Activated T-cell treated with anti-CD3 and anti-CD28 coated beads, Interleukin-2, amount 50 U/mL, for 72 hours (primary cell): ENCODE results near the gene SOBP. TPM values are rescaled to one million over a fixed set of nuclear protein-coding genes. Genes with fewer than 3 reads are reported as not detected.
"Not testable (repeated sequence)": the region's sequence is repeated elsewhere in the genome, so short reads cannot be mapped to it uniquely, and the experiment has no call there.

Source experiments
- ATAC-seq, 2 donors: fragments of 150-1000 bp; cut with Tn5 transposase; replicated peaks in 1 of 2; 2 replicates each; pipeline ENCODE4 v1.10.0; 2021; ENCODE audit warnings: moderate library complexity in 2 of 2, mild to moderate bottlenecking in 1 of 2
- DNase-seq, 2 donors: peaks; one replicate each; pipeline ENCODE4 v3.0.0; 2021 to 2022; ENCODE audit warnings: mixed read lengths in 1 of 2
- H3K27ac Mint-ChIP-seq: one replicate; pipeline ENCODE4 v1.8.0; 2022; ENCODE audit warnings: mild to moderate bottlenecking, moderate library complexity, mixed read lengths
- H3K27me3 Mint-ChIP-seq: one replicate; pipeline ENCODE4 v1.8.0; 2022; ENCODE audit warnings: low read depth, mixed read lengths
- H3K36me3 Mint-ChIP-seq, 2 donors: one replicate each; pipeline ENCODE4 v1.8.0; 2022; ENCODE audit warnings: mixed read lengths in 2 of 2, mild to moderate bottlenecking in 1 of 2; ENCODE audit not compliant: insufficient read depth in 2 of 2
- H3K4me1 Mint-ChIP-seq: one replicate; pipeline ENCODE4 v1.8.0; 2022; ENCODE audit warnings: low read depth, mixed read lengths
- H3K4me3 Mint-ChIP-seq, 2 donors: one replicate each; pipeline ENCODE4 v1.8.0; 2022; ENCODE audit warnings: mild to moderate bottlenecking in 2 of 2, mixed read lengths in 2 of 2, moderate library complexity in 2 of 2
- H3K9me3 Mint-ChIP-seq, 2 donors: one replicate each; pipeline ENCODE4 v1.8.0; 2022; ENCODE audit warnings: mixed read lengths in 2 of 2
- total RNA-seq, 2 donors: library from RNA; stranded (reverse); gene quantifications; one replicate each; pipeline ENCODE4 v1.2.3, GENCODE V29; 2022

The SOBP gene
- total RNA-seq, 2 donors from 2014 or later = 0.44 to 0.91 TPM

DNA sequence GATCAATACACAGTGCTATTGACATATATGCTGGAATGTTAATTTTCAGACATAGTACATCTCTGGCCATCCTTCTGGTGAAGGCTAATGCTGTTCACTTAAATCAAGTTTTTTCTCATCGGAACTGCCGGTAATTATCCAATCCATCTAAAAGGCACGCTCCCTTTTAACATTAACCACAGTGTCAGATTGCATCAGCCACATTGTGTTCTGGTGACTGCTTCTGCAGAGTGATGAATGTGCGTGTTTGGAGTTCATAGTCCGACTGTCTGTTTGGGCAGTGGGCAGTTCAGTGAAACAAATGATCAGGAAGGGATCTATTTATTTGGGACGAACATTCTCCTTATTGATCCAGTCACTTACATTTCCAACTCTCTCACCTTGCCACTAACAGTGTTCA is 49.5 kb downstream of the SOBP start:
- no peak for ATAC-seq
- H3K36me3 Mint-ChIP-seq = no peaks in the 10 kb centered on the region
- no peaks in the 10 kb centered on the region for H3K9me3 Mint-ChIP-seq
- DNase-seq = no peak
- no peak overlapping the region for H3K27ac Mint-ChIP-seq
- peaks cover 30% of the 10 kb centered on the region for H3K27me3 Mint-ChIP-seq
- H3K4me1 Mint-ChIP-seq = no peaks in the 10 kb centered on the region
- H3K4me3 Mint-ChIP-seq = no peak overlapping the region

DNA sequence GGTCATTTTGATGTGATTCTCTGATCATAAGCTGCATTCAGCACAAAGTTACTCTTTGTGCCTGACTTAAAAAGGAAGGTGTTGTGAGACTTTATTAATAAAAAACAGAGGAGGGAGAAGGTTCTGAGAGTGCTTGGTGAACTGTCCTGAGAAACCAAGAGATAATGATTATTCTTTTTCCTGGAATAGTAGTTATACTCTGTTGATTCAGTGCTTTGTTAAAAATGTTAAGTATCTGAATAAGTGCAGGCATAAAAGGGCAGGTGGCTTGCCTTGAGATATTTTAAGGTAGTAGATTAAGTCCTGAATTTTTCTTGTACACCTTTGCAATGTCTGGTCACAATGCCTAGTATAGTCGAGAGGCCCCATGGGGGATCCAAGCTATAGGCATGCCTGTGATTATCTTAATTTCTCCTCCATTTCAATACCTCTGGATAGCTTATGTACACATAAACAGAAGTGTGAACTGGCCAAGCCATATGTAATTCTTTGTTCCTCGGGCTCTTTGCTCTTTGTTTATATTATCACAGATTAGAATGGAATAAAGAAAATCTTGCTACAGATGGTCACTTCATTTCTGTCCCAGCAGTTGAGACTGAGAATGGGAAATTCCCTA is 50.0 kb downstream of the SOBP start:
- no peak for ATAC-seq
- no peak for DNase-seq
- H3K27ac Mint-ChIP-seq = no peak overlapping the region
- no peaks in the 10 kb centered on the region for H3K9me3 Mint-ChIP-seq
- H3K4me3 Mint-ChIP-seq = no peak overlapping the region
- H3K36me3 Mint-ChIP-seq = no peaks in the 10 kb centered on the region
- no peaks in the 10 kb centered on the region for H3K4me1 Mint-ChIP-seq
- H3K27me3 Mint-ChIP-seq = peaks cover 35% of the 10 kb centered on the region

- no peak for ATAC-seq
- no peak overlapping the region for H3K27ac Mint-ChIP-seq
- no peak overlapping the region for H3K4me3 Mint-ChIP-seq
- no peak for DNase-seq
- no peaks in the 10 kb centered on the region for H3K4me1 Mint-ChIP-seq
- peaks cover 36% of the 10 kb centered on the region for H3K27me3 Mint-ChIP-seq
- no peaks in the 10 kb centered on the region for H3K36me3 Mint-ChIP-seq
- no peaks in the 10 kb centered on the region for H3K9me3 Mint-ChIP-seq
Measured at GRCh38 chr6:107540465-107540857, 50.5 kb downstream of the SOBP start.

DNA sequence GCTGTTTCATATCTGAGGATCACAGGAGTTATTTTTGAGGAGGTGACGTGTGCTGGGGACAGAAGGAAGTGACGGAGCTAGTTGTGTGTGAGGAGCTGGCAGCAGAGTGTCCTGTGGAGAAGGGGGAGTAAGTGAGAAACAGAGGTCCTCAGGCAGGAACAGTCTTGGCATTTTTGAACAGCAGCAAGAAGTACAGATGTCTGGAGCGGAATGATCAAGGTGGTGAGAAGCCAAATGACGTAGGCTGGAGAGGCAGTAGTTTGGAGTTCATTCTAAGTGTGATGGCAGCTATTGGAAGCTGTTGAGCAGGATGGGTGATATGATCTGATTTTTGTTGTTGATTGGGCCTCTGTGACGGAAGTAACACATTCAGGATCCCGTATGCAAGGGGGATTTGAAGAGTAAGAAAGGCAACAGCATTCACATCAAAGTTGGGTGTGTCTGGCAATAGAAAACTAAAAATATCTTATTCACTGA is 52.3 kb downstream of the SOBP start:
- Mint-ChIP-seq H3K27me3 (peaks cover 36% of the 10 kb centered on the region), H3K9me3 (no peaks in the 10 kb centered on the region), H3K36me3 (no peaks in the 10 kb centered on the region), H3K27ac (no peak overlapping the region), H3K4me1 (no peaks in the 10 kb centered on the region), H3K4me3 (no peak overlapping the region)
- DNase-seq (no peak), ATAC-seq (no peak)

DNA sequence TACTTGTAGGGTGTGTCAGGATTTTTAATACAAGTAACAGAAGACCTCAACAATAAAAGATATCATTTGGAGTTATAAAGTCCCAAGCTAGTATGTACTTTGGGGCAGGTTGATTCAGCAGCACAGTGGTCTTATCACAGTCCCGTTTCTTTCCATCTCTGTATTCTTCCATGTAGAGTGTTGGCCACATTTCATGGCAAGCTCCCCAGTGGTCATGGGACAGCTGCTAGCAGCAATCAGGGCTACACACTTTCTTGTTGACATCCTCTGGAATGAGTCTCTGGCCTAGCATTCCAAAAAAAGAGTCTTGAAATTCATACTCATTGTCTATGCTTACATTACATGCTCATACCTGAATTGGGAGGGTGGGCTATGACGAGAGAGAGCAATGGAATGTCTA is 53.2 kb downstream of the SOBP start:
- Mint-ChIP-seq H3K4me1 (no peaks in the 10 kb centered on the region), H3K9me3 (no peaks in the 10 kb centered on the region), H3K27me3 (peaks cover 36% of the 10 kb centered on the region), H3K4me3 (no peak overlapping the region), H3K36me3 (no peaks in the 10 kb centered on the region), H3K27ac (no peak overlapping the region)
- ATAC-seq (no peak), DNase-seq (no peak)

DNA sequence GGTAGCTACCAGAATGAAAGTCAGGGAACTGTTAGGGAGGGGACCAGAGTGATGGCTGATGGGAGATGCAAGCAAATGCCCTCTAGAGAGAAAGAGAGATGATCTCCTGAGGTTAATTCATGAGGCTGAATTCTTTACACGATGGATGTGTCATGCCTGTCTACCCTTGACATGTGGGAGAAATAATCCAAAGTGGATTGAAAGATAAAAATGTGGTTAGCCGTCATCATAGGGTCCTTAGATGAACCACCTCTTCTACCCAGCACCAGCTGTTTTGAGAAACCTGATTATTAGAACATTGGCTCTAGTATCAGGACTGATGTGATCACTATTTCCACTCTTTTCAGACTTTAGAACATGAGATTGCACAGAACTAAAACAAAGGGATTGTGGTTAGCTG is 53.6 kb downstream of the SOBP start:
- peaks cover 36% of the 10 kb centered on the region for H3K27me3 Mint-ChIP-seq

DNA sequence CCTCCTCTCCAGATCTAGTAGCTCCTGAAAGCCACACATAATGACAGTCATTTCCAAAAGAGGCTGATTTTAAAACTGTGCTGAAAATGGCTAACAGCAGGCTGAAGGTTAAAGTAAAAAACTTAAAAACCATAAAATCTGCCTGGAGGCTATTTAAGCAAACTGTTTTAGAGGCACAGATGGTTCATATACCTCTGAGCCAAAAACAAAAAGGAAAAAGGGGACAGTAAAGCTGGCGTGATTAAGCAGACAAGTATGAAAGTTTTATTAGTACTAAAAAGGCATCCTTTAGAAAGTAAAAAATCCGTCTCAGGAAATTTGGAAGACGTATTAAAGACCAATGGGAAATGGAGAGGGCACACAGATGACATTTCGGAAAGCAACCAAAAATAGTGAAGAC is 55.8 kb downstream of the SOBP start:
- Mint-ChIP-seq H3K27me3 (peaks cover 30% of the 10 kb centered on the region), H3K9me3 (no peaks in the 10 kb centered on the region), H3K36me3 (no peaks in the 10 kb centered on the region), H3K4me1 (no peaks in the 10 kb centered on the region), H3K4me3 (no peak overlapping the region), H3K27ac (no peak overlapping the region)
- ATAC-seq (no peak), DNase-seq (no peak)

More for the DNA sequence above, 53.6 kb downstream of the SOBP start:
- Mint-ChIP-seq H3K4me3 (no peak overlapping the region), H3K36me3 (no peaks in the 10 kb centered on the region), H3K4me1 (no peaks in the 10 kb centered on the region), H3K9me3 (no peaks in the 10 kb centered on the region), H3K27ac (no peak overlapping the region)
- ATAC-seq = no peak
- no peak for DNase-seq

DNA sequence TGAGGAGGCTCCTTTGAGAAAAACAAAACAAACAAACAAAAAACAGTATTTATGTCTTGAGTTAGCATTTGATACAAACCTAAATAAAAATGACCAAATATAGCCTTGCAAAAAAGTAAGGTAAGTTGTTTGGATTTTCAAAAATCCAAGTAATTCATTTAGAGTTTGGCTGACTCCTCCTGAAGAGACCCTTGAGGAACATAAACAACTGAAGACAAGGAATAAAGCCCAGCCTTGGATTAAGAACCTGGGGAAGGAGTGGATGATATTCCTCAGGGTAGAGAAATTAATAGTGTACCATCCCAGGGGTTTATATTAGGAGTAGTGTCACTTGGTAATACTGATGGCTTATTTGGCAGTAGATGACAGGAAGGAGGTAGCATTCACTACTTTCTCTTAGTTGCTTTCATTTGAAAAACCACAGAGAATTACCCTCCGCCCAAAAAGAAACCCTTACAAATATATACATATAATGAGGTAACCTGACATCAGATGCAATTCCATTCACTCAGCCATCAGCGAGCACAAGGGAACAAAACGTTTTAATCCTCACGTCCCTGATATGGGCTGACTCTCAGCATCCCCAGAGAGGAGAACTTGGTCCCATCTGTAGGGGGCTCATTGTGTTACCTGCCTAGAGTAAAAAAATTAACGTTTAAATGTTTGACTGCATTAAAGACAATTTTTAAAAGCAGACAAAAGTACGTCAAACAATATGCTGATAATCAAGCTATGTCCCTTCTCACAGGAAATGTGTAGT is 57.0 kb downstream of the SOBP start:
- H3K36me3 Mint-ChIP-seq = no peaks in the 10 kb centered on the region
- no peaks in the 10 kb centered on the region for H3K4me1 Mint-ChIP-seq
- DNase-seq (no peak), ATAC-seq (no peak)
- H3K4me3 Mint-ChIP-seq = no peak overlapping the region
- H3K27me3 Mint-ChIP-seq = peaks cover 28% of the 10 kb centered on the region
- no peaks in the 10 kb centered on the region for H3K9me3 Mint-ChIP-seq
- H3K27ac Mint-ChIP-seq = no peak overlapping the region

DNA sequence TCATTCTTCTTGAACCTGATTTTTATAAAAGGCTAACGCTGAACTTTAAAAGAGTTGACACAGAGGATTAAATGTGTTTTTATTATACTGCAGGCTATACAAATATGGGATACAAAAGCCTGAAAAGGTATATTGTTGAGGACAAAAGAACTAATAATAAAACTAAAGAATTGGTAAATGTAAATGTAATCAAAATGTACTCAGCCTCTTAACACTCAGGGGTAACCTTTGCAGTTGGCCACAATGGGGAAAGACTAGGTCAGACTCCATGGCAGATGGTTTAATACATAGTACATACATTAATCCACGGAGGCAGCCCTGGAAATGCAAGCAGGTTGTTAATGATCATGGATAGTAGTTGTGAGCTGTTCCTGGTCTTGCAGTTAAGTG is 57.5 kb downstream of the SOBP start:
- DNase-seq (no peak), ATAC-seq (no peak)
- Mint-ChIP-seq H3K4me1 (no peaks in the 10 kb centered on the region), H3K27ac (no peak overlapping the region), H3K36me3 (no peaks in the 10 kb centered on the region), H3K27me3 (peaks cover 22% of the 10 kb centered on the region), H3K4me3 (no peak overlapping the region), H3K9me3 (no peaks in the 10 kb centered on the region)

GRCh38 chr6:107550241-107550840 is 60.4 kb downstream of the SOBP start:
- no peaks in the 10 kb centered on the region for H3K4me1 Mint-ChIP-seq
- no peak overlapping the region for H3K27ac Mint-ChIP-seq
- no peaks in the 10 kb centered on the region for H3K9me3 Mint-ChIP-seq
- no peaks in the 10 kb centered on the region for H3K36me3 Mint-ChIP-seq
- ATAC-seq (no peak), DNase-seq (no peak)
- H3K4me3 Mint-ChIP-seq = no peak overlapping the region
- no peaks in the 10 kb centered on the region for H3K27me3 Mint-ChIP-seq

- ATAC-seq (no peak), DNase-seq (no peak)
- no peaks in the 10 kb centered on the region for H3K27me3 Mint-ChIP-seq
- no peaks in the 10 kb centered on the region for H3K4me1 Mint-ChIP-seq
- H3K36me3 Mint-ChIP-seq = no peaks in the 10 kb centered on the region
- H3K27ac Mint-ChIP-seq = no peak overlapping the region
- H3K4me3 Mint-ChIP-seq = no peak overlapping the region
- H3K9me3 Mint-ChIP-seq = no peaks in the 10 kb centered on the region
Measured at GRCh38 chr6:107550906-107551305, 61.0 kb downstream of the SOBP start.

DNA sequence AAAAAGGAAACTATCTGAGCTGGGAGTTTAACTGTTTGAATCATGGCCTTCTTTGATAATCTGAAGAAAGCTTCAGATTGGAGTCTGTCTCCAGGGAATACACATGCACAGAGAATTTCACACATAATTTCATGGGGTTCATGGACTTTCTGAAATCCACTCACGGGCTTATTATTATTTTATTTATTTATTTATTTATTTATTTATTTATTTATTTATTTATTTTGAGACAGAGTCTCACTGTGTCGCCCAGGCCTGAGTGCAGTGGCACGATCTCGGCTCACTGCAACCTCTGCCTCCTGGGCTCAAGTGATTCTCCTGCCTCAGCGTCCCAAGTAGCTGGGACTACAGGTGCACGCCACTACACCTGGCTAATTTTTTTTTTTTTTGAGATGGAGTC is 63.2 kb downstream of the SOBP start:
- H3K36me3 Mint-ChIP-seq, H3K9me3 Mint-ChIP-seq, DNase-seq, H3K27ac Mint-ChIP-seq, H3K4me1 Mint-ChIP-seq, H3K4me3 Mint-ChIP-seq, ATAC-seq, H3K27me3 Mint-ChIP-seq: not testable (repeated sequence)

DNA sequence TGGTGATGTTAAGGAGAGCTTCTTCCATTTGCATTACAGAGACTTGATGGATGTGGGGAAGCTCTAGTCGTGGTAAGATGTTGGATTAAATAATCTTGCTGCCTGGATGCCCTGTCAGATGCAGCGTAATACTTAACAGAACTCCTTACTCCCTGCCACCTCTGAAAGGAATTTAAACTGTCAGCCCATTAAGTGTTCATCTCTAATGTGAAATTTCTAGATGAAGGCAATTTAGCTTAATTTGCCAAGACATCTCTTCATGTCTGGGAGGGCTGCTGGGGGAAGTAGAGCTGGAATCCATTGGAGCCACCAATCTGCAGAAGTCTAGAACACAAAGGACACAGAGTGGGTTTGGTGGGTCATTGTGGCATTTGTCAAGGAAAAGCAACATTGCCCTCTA is 64.4 kb downstream of the SOBP start:
- H3K4me3 Mint-ChIP-seq = no peak overlapping the region

More for the DNA sequence above, 64.4 kb downstream of the SOBP start:
- H3K27ac Mint-ChIP-seq = no peak overlapping the region
- ATAC-seq (no peak), DNase-seq (no peak)
- H3K4me1 Mint-ChIP-seq = no peaks in the 10 kb centered on the region
- no peaks in the 10 kb centered on the region for H3K9me3 Mint-ChIP-seq
- H3K36me3 Mint-ChIP-seq = no peaks in the 10 kb centered on the region
- peaks cover 4% of the 10 kb centered on the region for H3K27me3 Mint-ChIP-seq
